ENCODE results near the gene ZNF25. TPM values are rescaled to one million over a fixed set of nuclear protein-coding genes. Genes with fewer than 3 reads are reported as not detected.

ZNF25 gene
- total and polyA plus RNA-seq, 7 donors: 7.3 to 28.0 (median 18.7) TPM

DNA sequence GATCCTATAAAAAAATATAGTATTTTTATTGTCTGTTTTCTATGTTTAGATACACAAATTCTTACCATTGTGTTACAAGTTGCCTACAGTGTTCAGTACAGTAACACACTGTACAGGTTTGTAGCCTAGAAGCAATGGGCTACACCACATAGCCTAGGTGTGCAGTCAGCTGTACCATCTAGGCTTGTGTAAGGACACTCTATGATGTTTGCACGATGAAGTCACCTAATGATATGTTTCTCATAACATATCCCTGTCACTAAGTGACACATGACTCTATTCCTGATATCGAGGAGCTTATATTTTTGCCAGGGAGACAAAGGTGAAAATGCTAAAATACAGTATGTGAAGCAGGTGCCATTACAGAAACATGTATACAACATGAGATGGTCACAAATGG, 18.6 kb downstream of the ZNF25 start:
- no peak for ATAC-seq
- intact Hi-C loops (cut with DNase I): no loop called here
- TF ChIP-seq, protein P1, sequence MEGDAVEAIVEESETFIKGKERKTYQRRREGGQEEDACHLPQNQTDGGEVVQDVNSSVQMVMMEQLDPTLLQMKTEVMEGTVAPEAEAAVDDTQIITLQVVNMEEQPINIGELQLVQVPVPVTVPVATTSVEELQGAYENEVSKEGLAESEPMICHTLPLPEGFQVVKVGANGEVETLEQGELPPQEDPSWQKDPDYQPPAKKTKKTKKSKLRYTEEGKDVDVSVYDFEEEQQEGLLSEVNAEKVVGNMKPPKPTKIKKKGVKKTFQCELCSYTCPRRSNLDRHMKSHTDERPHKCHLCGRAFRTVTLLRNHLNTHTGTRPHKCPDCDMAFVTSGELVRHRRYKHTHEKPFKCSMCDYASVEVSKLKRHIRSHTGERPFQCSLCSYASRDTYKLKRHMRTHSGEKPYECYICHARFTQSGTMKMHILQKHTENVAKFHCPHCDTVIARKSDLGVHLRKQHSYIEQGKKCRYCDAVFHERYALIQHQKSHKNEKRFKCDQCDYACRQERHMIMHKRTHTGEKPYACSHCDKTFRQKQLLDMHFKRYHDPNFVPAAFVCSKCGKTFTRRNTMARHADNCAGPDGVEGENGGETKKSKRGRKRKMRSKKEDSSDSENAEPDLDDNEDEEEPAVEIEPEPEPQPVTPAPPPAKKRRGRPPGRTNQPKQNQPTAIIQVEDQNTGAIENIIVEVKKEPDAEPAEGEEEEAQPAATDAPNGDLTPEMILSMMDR (IDR thresholded peaks at IDR 0.05): no peak
- Histone ChIP-seq H3K4me1 (no peaks in the 10 kb centered on the region), H3K27me3 (ENCODE audit: insufficient read depth in 3 of 3, low read length in 2 of 3) (no peaks in the 10 kb centered on the region), H3K4me3 (no peak overlapping the region), H3K27ac (no peak overlapping the region), H3K9me3 (no peaks in the 10 kb centered on the region), H3K36me3 (ENCODE audit: insufficient read depth in 1 of 2, low read depth in 1 of 2) (peaks cover 8 to 68% of the 10 kb centered on the region in 2 donors)
- 92 to 95% (median 93%) methylated on average over 2 of the region's 2 CpGs for WGBS, 3 donors
- DNase-seq: no peak

DNA sequence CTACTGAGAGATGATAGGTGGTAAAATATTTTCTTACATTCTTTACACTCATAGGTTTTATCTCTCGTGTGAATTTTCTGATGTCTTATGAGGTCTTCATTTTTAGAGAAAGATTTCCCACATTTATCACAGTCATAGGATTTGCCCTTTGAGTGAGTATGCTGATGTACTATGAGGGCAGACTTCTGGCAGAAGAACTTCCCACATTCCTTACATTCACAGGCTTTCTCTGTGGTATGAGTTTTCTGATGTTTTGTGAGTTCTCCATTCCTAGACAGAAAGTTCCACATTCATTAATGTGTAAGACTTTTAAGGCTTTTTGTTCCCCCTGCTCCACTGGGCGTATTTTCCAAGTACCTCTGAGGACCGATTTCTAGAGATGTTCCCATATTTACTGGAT, 23.5 kb downstream of the ZNF25 start:
- 86 to 96% (median 92%) methylated on average over 3 of the region's 3 CpGs for WGBS, 3 donors
- no peaks in the 10 kb centered on the region for H3K9me3 ChIP-seq
- H3K27ac ChIP-seq: no peak overlapping the region
- TF ChIP-seq, protein P1 (IDR thresholded peaks at IDR 0.05): no peak
- intact Hi-C loops (cut with DNase I): no loop called here
- H3K36me3 ChIP-seq (ENCODE audit: insufficient read depth in 1 of 2, low read depth in 1 of 2): peaks cover 18 to 99% of the 10 kb centered on the region in 2 donors
- H3K27me3 ChIP-seq (ENCODE audit: insufficient read depth in 3 of 3, low read length in 2 of 3): no peaks in the 10 kb centered on the region
- ATAC-seq (no peak), DNase-seq (no peak)
- no peak overlapping the region for H3K4me3 ChIP-seq
- no peaks in the 10 kb centered on the region for H3K4me1 ChIP-seq

DNA sequence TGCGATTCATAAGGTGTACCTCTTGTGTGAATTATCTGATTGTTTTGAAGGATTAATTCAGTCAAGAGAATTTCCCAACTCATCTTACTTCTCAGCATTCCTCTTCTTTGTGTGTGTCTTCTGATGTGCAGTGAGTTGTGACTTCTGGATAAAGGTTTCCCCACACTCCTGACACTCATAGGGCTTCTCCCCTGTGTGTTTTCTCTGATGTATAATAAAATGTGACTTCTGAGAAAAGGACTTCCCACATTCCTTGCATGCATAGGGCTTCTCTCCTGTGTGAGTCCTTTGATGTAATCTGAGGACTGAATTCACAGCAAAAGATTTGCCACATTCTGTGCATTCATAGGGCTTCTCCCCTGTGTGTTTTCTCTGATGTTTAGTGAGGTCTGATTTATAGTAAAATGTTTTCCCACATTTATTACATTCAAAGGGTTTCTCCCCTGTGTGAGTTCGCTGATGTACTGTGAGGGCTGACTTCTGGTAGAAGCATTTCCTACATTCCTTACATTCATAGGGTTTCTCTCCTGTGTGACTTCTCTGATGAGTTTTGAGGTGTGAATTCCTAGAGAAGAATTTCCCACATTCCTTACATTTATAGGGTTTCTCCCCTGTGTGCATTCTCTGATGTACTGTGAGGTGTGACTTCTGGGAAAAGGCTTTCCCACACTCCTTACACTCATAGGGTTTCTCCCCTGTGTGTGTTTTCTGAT, 24.2 kb downstream of the ZNF25 start:
- TF ChIP-seq, protein P1 (IDR thresholded peaks at IDR 0.05): no peak
- peaks cover 18 to 93% of the 10 kb centered on the region in 2 donors for H3K36me3 ChIP-seq (ENCODE audit: insufficient read depth in 1 of 2, low read depth in 1 of 2)
- DNase-seq: no peak
- no peak for ATAC-seq
- H3K27ac ChIP-seq: no peak overlapping the region
- no peaks in the 10 kb centered on the region for H3K27me3 ChIP-seq (ENCODE audit: insufficient read depth in 3 of 3, low read length in 2 of 3)
- no peak overlapping the region for H3K4me3 ChIP-seq
- WGBS, 3 donors: 73 to 85% (median 81%) methylated on average over 2 of the region's 2 CpGs
- no peaks in the 10 kb centered on the region for H3K4me1 ChIP-seq
- no peaks in the 10 kb centered on the region for H3K9me3 ChIP-seq
- intact Hi-C loops (cut with DNase I): no loop called here

DNA sequence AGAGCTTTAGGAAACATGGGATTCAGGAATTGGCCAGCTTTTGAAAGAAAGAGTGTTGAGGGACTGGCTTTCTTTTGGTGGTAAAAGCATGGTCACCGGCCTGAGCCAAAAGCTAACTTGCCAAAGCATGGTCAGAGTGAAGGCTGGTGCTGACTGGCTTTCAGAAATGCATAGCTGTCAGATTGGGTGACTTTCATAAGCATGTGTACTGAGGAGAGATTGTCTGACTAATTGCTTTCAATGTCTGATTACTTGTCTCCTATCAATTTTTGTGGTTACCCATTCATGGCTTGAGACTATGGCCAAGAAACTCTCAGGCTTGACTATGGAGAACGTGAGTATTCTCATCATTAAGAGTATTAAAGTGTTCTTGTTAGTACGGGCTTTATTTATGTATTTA, 28.2 kb downstream of the ZNF25 start:
- TF ChIP-seq, protein P1 (IDR thresholded peaks at IDR 0.05): no peak
- Histone ChIP-seq H3K27ac (no peak overlapping the region), H3K27me3 (ENCODE audit: insufficient read depth in 3 of 3, low read length in 2 of 3) (no peaks in the 10 kb centered on the region), H3K9me3 (no peaks in the 10 kb centered on the region), H3K4me3 (no peak overlapping the region), H3K4me1 (no peaks in the 10 kb centered on the region), H3K36me3 (ENCODE audit: insufficient read depth in 1 of 2, low read depth in 1 of 2) (peaks cover 14 to 66% of the 10 kb centered on the region in 2 donors)
- intact Hi-C loops (cut with DNase I): no loop called here
- no peak for ATAC-seq
- no peak for DNase-seq
- WGBS, 3 donors: 68 to 71% (median 70%) methylated on average over 3 of the region's 3 CpGs

DNA sequence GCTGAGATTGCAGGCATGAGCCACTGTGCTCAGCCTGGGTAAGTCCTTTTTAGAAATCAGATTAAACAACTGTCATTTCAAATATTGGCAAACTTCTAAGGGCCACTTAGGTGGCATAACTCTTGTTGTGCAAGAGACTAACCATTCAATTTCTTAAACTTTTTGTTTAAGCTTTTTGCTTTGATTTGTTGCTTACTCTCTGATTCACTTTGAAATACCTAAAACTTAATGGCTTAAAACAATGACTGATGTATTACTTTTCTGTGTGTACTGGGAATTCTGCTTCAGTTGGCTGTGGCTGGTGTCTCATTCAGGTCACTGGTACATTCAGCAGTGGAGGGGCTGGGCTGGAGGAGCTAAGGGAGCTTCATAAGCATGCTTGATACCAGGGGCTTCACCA, 28.9 kb downstream of the ZNF25 start:
- H3K4me3 ChIP-seq: no peak overlapping the region
- intact Hi-C loops (cut with DNase I): no loop called here
- H3K27ac ChIP-seq: no peak overlapping the region
- no peaks in the 10 kb centered on the region for H3K4me1 ChIP-seq
- peaks cover 7 to 59% of the 10 kb centered on the region in 2 donors for H3K36me3 ChIP-seq (ENCODE audit: insufficient read depth in 1 of 2, low read depth in 1 of 2)
- H3K27me3 ChIP-seq (ENCODE audit: insufficient read depth in 3 of 3, low read length in 2 of 3): no peaks in the 10 kb centered on the region
- TF ChIP-seq, protein P1 (IDR thresholded peaks at IDR 0.05): no peak
- H3K9me3 ChIP-seq: no peaks in the 10 kb centered on the region
- ATAC-seq: no peak
- DNase-seq: no peak

Measured in psoas muscle (tissue), 8 donors.